Activated T-cell treated with anti-CD3 and anti-CD28 coated beads, Interleukin-2, amount 50 U/mL, for 1 hour (primary cell): ENCODE results near the gene BZW2.
"Not testable (repeated sequence)": the region's sequence is repeated elsewhere in the genome, so short reads cannot be mapped to it uniquely, and the experiment has no call there.

Source experiments
- DNase-seq: peaks from one replicate; pipeline ENCODE4 v3.0.0-alpha.2; 2020

Gene BZW2

DNA sequence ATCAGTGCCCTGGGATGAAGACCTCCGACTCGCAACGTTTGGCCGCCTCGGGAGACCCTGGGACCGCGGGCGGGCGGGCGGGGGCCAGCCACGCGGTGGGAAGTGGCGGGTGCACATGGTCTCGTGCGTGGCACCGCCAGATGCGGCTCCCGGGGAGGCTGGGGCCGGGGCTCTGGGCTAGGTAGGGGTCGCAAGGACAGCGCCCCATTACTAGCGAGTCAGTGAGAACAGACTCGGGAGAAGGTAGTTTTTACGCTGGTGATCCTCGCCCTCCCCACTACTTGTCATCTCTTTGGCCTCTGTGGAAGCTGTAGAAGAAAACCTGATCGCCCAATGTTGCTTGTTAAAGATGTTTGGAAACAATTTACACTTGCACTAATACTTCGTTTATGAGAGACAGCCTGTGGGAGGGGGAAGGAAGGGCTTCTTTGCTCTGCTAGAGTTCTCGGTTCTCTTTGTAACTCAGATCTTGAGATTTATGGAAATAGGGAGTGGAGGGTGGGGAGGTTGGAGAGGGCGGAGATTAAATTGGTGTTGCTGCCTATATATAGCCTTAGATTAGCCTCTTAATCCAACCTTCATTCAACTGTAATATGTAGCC, 591 bp downstream of the BZW2 start:
- DNase-seq, result no peak

DNA sequence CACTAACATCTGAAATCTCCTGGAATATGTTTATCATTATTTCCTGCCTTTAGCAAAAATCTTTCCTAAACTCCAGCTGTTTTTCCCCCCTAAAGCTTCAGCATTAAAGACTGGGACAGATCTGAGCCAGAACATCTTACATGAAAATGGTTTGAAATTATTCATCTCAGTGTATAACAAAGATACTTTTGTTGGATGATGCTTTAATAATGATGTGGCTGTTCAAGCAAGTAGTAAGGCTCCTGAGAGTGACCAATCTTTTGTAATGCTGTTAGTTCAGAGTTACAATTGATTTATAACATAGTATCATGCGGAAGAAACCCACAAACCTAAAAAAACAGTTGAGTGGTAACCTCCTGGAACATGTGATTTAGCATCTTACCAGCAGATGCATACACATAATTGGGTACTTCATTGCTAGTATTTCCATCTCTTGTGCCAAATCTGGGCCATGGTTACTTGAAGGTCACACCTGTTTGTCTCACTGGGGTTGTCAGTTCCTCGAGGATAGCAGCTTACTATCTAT, 1.5 kb downstream of the BZW2 start:
- no peak for DNase-seq

DNA sequence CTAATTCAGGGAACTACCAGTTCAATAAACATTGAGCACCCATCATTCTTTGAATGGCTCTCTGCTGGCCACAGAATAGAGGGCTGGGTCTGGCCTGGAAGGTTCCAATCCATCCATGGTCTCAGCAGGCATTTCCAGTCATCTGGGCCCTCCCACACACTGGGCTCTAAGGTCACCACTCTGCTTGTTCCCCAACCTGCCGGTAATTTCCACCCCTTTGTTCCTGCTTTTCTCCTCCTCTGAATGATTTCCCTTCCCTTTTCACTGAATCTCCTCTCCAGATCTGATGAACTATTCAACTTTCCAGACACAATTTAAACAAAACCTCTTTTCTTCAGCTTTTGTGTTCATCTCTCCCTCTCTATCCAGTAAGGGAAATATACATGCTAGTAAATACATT, 2.6 kb downstream of the BZW2 start:
- no peak for DNase-seq

DNA sequence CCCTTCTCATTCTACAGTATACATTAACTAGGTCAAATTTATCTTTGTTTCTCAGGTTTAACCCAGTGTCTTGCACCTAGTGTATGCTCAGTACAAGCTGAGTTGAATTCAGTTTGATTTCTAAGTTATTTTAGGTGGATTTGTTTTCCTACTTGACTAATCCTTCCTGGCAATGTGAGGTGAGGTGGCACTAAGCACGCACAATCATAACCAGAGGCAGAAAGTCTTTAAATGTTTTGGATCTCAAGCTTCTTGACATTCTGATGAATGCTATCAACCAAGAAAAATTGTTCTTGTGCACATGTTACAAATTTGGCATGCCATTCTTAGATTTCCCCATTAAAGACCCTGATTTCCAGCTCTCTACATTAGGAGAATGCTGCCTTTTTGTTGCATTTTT, 3.2 kb downstream of the BZW2 start:
- no peak for DNase-seq

DNA sequence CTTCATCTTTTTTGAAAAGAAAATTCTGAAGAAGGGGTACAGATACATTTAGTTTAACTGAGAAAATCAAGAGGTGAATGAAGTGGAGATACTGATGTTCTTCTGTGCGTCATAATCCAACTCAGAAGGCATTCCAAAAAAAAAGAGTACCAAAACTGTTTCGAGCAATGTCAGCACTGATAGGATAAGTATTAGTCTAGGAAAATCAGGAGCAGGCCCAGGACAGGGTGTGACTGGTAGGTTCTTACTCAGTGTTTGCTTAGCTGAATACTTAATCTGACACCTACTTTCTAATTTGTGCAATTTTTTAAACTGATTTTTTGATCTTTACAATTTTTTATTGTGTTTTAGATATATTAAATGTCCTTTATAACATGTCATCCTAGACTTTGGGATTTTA, 4.3 kb downstream of the BZW2 start:
- no peak for DNase-seq

DNA sequence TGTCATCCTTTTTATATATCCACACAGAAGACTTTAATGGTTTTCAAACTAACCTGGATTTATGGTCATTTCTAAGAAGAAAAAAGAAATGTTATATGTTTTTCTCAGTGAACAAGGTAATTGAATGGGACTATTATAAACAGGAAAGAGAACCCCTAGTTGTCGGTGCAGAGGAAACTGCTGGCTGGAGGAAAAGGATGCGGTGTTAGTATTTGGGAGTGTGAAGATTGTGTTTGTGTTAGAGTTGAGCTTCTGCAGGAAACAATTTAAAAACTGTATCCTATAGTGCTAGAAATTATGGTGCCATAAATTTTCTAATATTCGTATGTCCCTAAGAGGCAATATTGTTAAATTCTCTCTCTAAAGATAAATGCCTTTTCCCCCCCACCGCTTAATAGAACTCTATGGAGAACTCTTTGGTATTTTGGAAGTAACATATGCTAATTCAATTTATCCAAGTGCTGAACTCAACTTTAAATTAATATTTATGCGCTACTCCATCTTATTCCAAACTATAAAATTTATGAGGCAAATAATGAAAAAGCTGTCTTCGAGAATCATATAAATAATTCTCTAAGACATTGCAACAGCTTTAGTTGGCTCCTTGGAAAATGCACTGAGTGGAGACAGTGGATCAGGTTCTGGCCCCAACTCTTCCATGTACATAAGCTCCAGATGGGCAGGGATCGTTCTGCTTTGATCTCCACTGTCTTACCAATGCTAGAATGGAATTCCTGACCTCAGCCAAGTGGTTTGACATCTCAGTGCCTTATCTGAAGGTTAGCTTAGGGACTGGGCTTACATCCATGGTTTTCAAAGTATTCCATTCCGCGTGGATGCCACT, 5.6 kb downstream of the BZW2 start:
- DNase-seq, result no peak

DNA sequence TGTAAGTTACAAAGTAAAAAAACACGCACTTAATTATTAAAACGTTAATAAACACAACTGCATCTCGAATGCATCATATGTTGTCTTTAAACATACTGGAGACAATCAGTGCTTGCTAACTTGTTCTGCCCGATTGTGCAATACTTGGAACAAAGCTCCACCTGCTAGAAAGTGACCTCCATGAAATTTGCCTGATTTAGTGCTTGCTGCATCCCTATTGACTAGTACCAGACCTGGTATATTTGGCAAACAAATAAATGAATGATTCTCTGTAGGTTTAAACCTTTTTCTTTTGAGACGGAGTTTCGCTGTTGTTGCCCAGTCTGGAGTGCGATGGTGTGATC, 6.2 kb downstream of the BZW2 start:
- no peak for DNase-seq

DNA sequence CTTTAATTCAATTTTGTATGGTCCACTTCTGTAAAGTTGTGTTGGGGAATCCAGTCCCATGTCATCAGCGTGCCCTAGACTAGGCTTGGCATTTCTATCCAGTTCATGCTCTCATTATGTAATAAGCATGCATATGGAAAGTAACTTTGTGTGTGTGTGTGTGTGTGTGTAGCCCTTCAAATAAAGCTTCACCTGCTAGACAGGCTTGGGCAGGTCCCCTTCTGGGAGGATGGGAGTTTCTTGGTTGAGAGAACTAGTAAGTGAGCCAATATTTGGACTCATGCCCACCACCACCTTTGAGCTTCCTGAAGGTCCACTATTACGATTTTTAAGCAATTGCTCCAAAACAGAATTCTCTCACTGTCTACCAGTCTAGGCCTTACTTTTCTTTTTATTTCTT, 6.9 kb downstream of the BZW2 start:
- no peak for DNase-seq

DNA sequence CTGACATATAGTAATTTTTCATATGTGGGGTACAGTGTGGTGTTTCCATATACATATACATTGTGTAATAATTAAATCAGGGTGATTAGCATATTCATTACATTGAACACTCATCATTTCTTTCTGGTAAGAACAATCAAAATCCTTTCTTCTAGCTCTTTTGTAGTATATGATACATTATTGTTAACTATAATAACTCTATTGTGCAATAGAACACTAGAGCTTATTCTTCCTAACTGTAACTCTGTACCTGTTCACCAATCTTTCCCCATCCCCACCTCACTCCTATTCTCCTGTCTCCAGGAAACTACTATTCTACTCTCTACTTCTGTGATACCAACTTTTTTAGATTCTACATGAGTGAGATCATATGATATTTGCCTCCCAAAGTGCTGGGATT, 9.4 kb downstream of the BZW2 start:
- no peak for DNase-seq

DNA sequence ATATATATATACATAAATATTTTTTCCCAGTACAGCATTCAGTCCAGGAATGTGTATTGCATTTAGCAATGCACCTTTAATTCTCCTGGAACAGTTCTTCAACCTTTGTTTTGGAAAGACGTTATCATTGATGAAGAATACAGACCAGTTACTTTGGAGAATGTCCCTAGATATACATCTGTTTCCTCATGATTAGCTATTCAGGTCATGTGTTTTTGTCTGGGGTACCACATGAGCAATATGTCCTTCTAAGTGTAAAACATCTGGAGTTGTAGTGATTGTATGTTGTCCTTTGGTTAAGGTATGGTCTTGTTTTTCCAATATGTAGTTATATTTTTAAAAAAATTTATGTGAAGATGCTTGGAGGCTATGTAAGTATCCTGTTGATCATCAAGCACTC, 10.2 kb downstream of the BZW2 start:
- DNase-seq, result no peak

DNA sequence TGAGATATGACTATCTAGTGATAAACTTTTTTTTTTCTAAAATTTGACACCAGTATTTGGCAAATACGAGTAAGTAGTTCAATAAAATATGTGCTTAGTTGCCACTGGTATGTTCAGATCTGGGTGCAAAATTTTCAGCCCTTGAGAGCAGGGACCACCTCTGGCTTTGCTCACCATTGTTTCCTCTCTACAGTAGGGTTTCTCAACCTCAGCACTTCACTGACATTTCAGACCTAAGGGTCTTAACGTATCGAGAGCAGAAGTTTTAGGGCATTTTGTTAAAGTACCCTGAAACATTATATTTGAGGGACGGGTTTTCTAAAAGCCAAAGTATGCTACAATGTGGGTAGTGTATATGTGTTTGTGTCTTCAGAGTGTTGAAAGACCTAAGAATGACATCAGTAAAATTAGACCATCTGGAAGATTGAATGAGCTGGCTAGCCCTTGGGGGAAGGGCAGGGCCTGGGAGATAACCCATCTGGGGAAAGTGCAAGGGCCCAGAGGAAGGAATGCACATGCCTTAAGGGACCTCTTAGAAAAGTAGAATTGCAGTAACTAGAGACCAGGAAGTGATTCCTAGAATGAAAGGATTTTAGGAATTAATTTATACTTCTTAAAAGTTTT, 11.8 kb downstream of the BZW2 start:
- no peak for DNase-seq

DNA sequence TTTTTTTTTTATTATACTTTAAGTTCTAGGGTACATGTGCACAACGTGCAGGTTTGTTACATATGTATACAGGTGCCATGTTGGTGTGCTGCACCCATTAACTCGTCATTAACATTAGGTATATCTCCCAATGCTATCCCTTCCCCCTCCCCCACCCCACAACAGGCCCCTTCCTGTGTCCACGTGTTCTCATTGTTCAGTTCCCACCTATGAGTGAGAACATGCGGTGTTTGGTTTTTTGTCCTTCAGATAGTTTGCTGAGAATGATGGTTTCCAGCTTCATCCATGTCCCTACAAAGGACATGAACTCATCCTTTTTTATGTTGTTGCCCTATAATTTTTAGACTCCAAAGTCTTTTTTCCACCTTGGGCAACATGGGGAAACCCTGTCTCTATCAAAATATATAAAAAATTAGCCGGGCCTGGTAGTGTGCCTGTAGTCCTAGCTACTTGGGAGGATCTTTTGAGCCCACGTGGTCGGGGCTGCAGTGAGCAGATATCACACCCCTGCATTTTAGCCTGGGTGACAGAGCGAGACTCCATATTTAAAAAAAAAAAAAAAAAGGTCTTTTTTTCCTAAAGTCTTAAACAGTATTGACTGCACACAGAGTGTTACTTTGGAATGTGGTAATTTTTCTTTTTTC, 14.0 kb downstream of the BZW2 start:
- DNase-seq, result not testable (repeated sequence)

DNA sequence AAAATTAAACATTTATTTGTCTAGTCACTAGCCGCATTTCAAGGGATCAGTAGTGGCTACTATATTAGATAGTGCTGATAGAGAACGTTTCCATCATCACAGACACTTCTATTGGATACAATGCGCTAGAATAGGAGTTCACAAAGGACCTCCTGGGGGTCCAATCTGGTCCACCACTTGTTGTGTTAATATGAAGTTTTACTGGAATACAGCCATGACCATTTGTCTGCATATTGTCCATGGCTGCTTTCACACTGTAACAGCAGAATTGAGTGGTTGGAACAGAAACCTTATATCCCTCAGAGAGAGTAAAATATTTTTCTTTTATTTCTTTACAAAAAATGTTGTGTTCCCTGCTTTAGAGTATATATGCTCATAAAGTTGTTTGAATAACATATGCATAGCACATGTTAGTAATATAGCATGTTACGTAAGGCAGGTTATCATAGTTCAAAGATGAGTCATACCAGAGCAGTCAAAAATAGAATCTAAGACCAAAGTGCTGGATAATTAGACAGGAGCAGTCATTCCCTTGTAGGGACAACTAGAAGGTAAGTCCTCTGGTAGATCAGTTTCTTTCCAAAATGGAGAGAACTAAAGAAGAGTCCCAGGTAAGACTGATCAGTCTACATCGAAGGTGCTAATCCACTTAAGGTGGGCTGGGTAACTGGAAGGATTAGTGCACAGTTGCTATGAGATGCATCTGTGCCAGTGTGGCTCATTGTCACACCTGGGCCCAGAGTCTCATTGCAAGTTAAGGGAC, 14.9 kb downstream of the BZW2 start:
- DNase-seq, result no peak

DNA sequence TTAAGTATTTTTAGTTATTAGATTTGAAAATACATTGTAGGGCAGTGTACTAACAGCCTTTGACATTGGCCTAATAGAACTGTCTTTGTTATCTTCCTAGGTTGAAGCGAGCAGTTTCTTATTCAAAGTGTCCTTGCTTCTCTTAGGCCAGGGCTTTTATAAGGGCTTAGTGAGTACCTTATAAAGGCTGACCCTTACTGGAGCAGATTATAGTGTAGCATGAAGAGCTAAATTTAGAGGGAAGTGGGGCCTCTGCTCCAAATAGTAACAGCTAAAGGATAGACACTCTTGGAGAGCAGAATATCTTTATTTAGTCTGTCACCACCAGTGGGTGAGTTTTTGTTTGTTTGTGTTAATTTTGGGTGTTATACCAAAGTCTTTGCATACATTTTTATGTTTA, 15.9 kb downstream of the BZW2 start:
- no peak for DNase-seq

DNA sequence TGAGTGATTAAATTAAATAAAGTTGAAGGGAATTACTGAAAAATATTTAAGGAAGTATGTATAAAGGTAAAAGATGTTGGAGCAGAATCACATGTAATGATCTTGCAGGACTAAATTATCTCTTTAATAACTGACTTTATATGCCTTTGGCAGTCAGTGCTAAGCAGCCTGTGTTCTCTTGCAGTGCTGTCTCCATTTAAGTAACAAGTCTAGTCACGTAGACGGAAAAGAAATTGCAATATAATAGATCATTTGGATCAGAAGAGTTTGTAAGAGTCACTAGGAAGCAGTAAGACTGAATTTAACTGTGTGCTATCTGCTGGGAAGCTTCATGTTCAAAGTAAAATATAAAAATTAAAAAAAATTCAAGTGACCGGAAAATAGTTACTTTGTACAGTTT, 21.4 kb downstream of the BZW2 start:
- DNase-seq, result no peak

DNA sequence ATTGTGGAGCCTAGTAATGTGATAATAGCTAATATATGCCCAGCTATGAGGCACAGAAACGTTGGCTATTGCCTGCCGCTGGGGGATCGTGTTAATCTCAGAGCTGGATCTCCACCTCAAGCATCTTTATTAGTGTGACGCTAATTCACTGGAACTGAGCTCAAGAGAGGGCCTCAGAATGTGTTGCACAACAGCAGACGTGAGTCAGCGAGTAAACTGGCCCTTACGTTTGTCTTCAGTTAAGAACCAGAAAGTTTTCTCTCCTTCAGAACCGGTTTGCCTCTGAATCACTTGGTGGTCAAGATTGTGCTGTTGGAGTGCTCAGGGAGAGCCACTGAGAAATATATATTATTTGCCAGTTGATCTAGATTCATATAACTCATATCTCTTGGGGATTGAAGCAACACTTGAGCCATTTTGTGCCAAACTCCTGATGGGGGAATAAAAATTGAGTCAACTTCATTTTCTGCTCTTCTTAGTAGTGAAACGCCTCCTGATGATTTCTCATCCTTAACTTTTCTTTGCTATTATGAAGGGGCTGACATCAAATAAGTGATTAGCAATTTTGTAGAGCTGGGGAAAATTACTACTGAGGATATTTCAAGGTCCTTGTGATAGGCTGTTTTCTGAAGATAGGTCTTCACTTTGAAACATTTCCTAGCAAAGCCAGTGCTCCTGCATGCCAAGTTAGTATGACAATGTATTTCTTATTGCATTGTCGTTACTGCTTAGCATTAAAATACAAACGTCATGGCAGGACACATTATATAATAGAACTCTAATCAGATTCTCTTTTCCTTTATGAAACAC, 22.3 kb downstream of the BZW2 start:
- DNase-seq, result no peak

DNA sequence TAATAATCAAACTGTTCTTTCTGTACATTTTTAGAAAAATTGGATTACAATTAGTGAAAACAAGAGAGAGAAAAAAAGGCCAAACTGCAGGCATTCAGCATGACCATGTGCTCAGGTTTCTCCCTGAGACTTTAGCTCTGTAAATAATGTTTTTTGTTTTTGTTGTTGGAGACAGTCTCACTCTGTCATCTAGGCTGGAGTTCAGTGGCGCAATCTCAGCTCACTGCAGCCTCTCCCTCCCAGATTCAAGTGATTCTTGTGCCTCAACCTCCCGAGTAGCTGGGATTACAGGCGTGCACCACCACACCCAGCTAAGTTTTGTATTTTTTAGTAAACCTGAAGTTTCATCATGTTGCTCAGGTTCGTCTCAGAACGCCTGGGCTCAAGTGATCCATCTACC, 23.0 kb downstream of the BZW2 start:
- DNase-seq, result no peak

DNA sequence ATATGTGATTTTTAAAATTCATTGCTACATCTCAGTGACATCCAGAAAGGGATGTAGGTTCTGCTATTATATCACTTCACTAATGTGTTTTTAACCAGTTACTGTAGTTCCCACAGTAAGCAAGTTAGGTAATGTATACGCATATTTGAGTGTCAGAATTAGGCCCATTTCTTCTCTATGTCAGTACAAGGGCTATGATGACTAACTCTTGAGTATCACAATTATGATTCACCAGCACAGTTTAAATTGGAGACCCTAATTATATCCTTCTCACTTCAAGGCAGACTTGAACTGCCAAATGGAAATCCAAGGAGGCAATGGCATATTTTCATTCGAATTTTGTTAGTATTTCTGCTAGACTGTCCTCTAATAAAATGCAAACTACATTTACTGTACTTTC, 23.6 kb downstream of the BZW2 start:
- DNase-seq, result no peak

DNA sequence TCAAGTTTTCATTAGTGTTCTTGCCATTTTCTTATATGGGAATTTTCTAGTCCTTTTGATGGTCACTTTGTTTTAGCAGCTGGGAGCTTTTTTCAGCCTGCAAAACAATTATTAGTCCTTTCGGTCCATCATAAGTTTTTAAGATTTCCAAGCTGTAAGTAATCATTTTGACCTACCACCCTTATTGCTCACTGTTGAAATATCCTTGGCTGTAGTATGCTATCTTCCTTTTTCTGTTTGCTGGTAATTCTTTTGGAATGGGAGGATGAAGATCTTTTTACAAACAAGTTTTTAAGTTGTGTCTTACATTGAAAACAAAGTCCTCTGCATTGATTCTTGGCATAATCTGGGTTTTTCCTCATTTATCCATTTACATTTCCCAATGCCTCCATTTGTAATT, 24.0 kb downstream of the BZW2 start:
- no peak for DNase-seq

DNA sequence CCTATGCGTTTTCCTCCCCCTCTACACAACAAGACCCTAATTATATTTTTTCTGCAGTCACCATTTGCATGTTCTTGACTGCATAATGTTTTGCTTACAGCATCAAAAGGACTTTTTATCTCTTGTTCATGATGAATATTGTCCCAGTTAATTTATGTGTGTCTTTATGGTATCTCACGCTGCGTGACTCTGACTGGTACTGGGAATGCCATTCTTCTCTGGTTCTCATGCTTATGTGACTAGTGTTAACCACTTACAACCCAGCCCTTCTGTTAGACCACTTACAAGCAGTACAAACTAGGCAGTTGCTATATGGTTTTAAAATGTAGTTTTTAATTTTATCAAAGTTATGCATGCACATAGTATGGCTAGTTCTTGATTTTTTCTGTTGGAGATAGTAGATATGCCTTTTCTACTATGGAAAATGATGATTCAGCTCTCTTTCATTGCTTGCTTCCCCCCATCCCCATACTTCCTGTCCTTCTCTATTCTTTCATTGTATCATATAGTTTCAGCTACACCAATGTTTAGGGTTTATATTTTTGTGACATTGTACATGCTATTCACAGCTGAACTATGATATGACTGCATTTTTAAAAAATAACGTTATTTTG, 24.9 kb downstream of the BZW2 start:
- no peak for DNase-seq

DNA sequence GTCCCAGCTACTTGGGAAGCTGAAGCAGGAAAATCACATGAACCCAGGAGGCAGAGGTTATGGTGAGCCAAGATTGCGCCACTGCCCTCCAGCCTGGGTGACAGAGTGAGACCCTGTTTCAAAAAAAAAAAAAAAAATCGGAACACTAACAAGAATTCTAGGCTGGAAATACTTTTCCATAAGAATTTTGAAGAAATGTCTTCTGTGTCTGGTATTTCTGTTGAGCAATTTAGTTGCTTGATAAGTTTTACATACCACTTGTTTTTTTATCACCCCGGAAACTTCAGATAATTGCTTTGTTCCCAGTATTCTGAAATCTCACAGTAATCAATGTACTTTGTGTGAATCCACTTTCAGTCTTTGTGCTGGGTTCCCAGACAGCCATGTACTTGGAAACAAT, 25.8 kb downstream of the BZW2 start:
- no peak for DNase-seq

DNA sequence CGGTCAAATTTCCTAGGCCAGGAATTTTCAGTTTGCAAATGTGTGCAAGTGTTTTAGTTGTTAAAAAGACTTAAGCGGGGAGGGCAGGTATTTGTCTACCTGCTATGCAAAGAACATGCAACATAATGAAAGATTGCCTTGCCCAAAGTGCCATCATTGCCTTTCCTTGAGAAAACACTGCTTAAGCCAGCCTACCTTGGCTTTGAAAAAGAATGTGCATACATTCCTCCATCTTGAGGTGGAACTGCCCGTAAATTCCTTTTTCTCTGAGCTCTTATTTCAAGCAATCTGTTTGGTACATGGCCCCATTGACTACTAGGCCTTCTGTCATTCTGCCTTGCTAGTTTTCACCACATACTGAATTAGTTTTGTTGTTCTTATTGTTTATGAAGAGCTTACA, 29.3 kb downstream of the BZW2 start:
- no peak for DNase-seq
